B cell (primary cell): ENCODE results near the gene CEACAM16.

Experiments
- CTCF ChIP-seq: fragments of 200-600 bp; IDR thresholded peaks from one replicate; pipeline ENCODE4 v1.8.0; 2022; ENCODE audit warnings: antibody characterized with exemption, mild to moderate bottlenecking
- EZH2 ChIP-seq: IDR thresholded peaks from 2 replicates; pipeline ENCODE4 v1.6.1; 2012; ENCODE audit warnings: borderline replicate concordance, low read depth, mild to moderate bottlenecking, moderate library complexity, low read length; ENCODE audit not compliant: insufficient read depth, poor library complexity, severe bottlenecking

- TF ChIP-seq CTCF (no peak), EZH2 (no peak)
These were observed 14.0 kb downstream of the CEACAM16 start for GRCh38 chr19:44712864-44713515.
